Thyroid gland (tissue), 4 donors: ENCODE measurements around the gene GAS7. TPM values are rescaled to one million over a fixed set of nuclear protein-coding genes. Genes with fewer than 3 reads are reported as not detected.

Experiments
- DNase-seq, 2 donors: peaks; one replicate each; pipeline ENCODE4 v3.0.0-alpha.2; 2019
- H3K27ac ChIP-seq, 3 donors: fragments of 200-600 bp; sonication (generic); 1 replicate in 2 of 3; 2 replicates in 1 of 3; pipeline ENCODE4 v1.5.1; 2016 to 2019; ENCODE audit warnings: mild to moderate bottlenecking in 1 of 3, moderate library complexity in 1 of 3
- H3K27me3 ChIP-seq: fragments of 200-600 bp; sonication (generic); one replicate; pipeline ENCODE4 v1.5.1; 2019
- H3K36me3 ChIP-seq, 2 donors: fragments of 200-600 bp; sonication (generic); one replicate each; pipeline ENCODE4 v1.5.1; 2016 to 2019
- H3K4me1 ChIP-seq, 2 donors: fragments of 200-600 bp; sonication (generic); one replicate each; pipeline ENCODE4 v1.5.1; 2017 to 2019
- H3K4me3 ChIP-seq, 3 donors: fragments of 200-600 bp; sonication (generic); replicated peaks in 1 of 3; 1 replicate in 2 of 3; 2 replicates in 1 of 3; pipeline ENCODE4 v1.5.1; 2016; ENCODE audit warnings: mild to moderate bottlenecking in 1 of 3
- H3K9me3 ChIP-seq: fragments of 200-600 bp; sonication (generic); one replicate; pipeline ENCODE4 v1.5.1; 2017
- CTCF ChIP-seq, 6 experiments: fragments of 200-600 bp in 3 of 6; fragments of 450-650 bp in 3 of 6; sonication (generic) in 3 of 6; IDR thresholded peaks; one replicate each; pipeline ENCODE4 v1.5.1; 2016 to 2019; ENCODE audit warnings: antibody characterized with exemption in 6 of 6, mild to moderate bottlenecking in 2 of 6, inconsistent platforms in 1 of 6, moderate library complexity in 1 of 6
- POLR2A ChIP-seq, 2 donors: fragments of 450-650 bp; IDR thresholded peaks; one replicate each; pipeline ENCODE4 v1.6.1; 2017; ENCODE audit warnings: antibody characterized with exemption in 2 of 2, mild to moderate bottlenecking in 2 of 2, moderate library complexity in 1 of 2
- WGBS, 2 donors: methylation state at CpG; one replicate each; pipeline ENCODE4 v1.1.5; 2017; 5-methylcytosine and 5-hydroxymethylcytosine counted together
- intact Hi-C: fragments of 100-400 bp; cut with DNase I; formaldehyde crosslinking; loops from one replicate; pipeline ENCODE4 v1.15.1; 2023
- total RNA-seq, 4 donors: library from RNA; depleted of rRNA; stranded (reverse); fragments of >200 nt; gene quantifications; one replicate each; pipeline ENCODE4 v1.2.3, GENCODE V29; 2016

The GAS7 gene
- total RNA-seq, 4 donors from 2014 or later: 7.5 to 30.3 (median 24.1) TPM

GRCh38 chr17:9905078-9905415 is 293.4 kb downstream of the GAS7 start, which contains the start of gene RCVRN:
Gene RCVRN, minus strand, starts transcription at chr17:9905271. Its CDS starts 91 bp downstream, at chr17:9905180.
- WGBS, 2 donors: 86 to 95% methylated on average over 10 of the region's 11 CpGs

GRCh38 chr17:9904277-9905077 is 293.9 kb downstream of the GAS7 start:
- no peak for TF ChIP-seq POLR2A (IDR thresholded peaks at IDR 0.05)
- no peak for TF ChIP-seq CTCF (IDR thresholded peaks at IDR 0.05)
- Histone ChIP-seq H3K27me3 (no peaks in the 10 kb centered on the region), H3K27ac (no peak overlapping the region), H3K4me1 (no peaks in the 10 kb centered on the region), H3K4me3 (no peak overlapping the region), H3K9me3 (no peaks in the 10 kb centered on the region), H3K36me3 (no peaks in the 10 kb centered on the region)
- no peak for DNase-seq
- intact Hi-C loops: no loop called here
- WGBS, 2 donors: 92 to 93% methylated on average over 26 to 35 of the region's 35 CpGs

More at GRCh38 chr17:9905078-9905415, 293.4 kb downstream of the GAS7 start, which contains the start of gene RCVRN:
- intact Hi-C loops: no loop called here
- no peak for DNase-seq
- H3K27me3 ChIP-seq: no peaks in the 10 kb centered on the region
- TF ChIP-seq CTCF (IDR thresholded peaks at IDR 0.05) (no peak), POLR2A (IDR thresholded peaks at IDR 0.05) (no peak)
- H3K4me3 ChIP-seq: no peak within 1 kb of the TSS
- no peaks in the 10 kb centered on the region for H3K4me1 ChIP-seq
- no peaks in the 10 kb centered on the region for H3K9me3 ChIP-seq
- no peaks in the 10 kb centered on the region for H3K36me3 ChIP-seq
- H3K27ac ChIP-seq: no peak within 1 kb of the TSS

GRCh38 chr17:9902120-9902519 is 296.3 kb downstream of the GAS7 start:
- Histone ChIP-seq H3K4me3 (no peak overlapping the region), H3K9me3 (no peaks in the 10 kb centered on the region), H3K27ac (no peak overlapping the region), H3K4me1 (no peaks in the 10 kb centered on the region), H3K36me3 (no peaks in the 10 kb centered on the region), H3K27me3 (no peaks in the 10 kb centered on the region)
- no peak for TF ChIP-seq CTCF (IDR thresholded peaks at IDR 0.05)
- no peak for DNase-seq
- WGBS, 2 donors: 11 to 23% methylated on average over 2 of the region's 2 CpGs
- intact Hi-C loops: no loop called here

GRCh38 chr17:9900784-9901183 is 297.6 kb downstream of the GAS7 start:
- DNase-seq: no peak
- TF ChIP-seq CTCF (IDR thresholded peaks at IDR 0.05): no peak
- TF ChIP-seq POLR2A (IDR thresholded peaks at IDR 0.05): no peak
- Histone ChIP-seq H3K9me3 (no peaks in the 10 kb centered on the region), H3K4me1 (no peaks in the 10 kb centered on the region), H3K36me3 (no peaks in the 10 kb centered on the region), H3K27ac (no peak overlapping the region), H3K27me3 (no peaks in the 10 kb centered on the region), H3K4me3 (no peak overlapping the region)
- intact Hi-C loops: no loop called here
- 59 to 69% methylated on average over 8 of the region's 8 CpGs for WGBS, 2 donors

- 39 to 40% methylated on average over 8 of the region's 8 CpGs for WGBS, 2 donors
- no peaks in the 10 kb centered on the region for H3K4me1 ChIP-seq
- no peaks in the 10 kb centered on the region for H3K27me3 ChIP-seq
- H3K4me3 ChIP-seq: no peak overlapping the region
- TF ChIP-seq CTCF (IDR thresholded peaks at IDR 0.05): no peak
- H3K27ac ChIP-seq: peak overlapping the region in 1 of 3 donors; percentile 7
- intact Hi-C loops: no loop called here
- no peaks in the 10 kb centered on the region for H3K9me3 ChIP-seq
- no peak for DNase-seq
- no peaks in the 10 kb centered on the region for H3K36me3 ChIP-seq
These were observed 298.3 kb downstream of the GAS7 start for GRCh38 chr17:9900044-9900594.
